Body of pancreas (tissue), 4 donors: Measurements from ENCODE around the gene STX16.

Source experiments
- CTCF ChIP-seq, 7 experiments: fragments of 450-650 bp in 4 of 7; fragments of 200-600 bp in 3 of 7; sonication (generic) in 3 of 7; IDR thresholded peaks; one replicate each; pipeline ENCODE4 v1.5.1; 2016 to 2019; ENCODE audit warnings: antibody characterized with exemption in 7 of 7
- POLR2A ChIP-seq, 3 donors: fragments of 450-650 bp; IDR thresholded peaks; one replicate each; pipeline ENCODE4 v1.6.1; 2016; ENCODE audit warnings: antibody characterized with exemption in 3 of 3, mild to moderate bottlenecking in 2 of 3

DNA sequence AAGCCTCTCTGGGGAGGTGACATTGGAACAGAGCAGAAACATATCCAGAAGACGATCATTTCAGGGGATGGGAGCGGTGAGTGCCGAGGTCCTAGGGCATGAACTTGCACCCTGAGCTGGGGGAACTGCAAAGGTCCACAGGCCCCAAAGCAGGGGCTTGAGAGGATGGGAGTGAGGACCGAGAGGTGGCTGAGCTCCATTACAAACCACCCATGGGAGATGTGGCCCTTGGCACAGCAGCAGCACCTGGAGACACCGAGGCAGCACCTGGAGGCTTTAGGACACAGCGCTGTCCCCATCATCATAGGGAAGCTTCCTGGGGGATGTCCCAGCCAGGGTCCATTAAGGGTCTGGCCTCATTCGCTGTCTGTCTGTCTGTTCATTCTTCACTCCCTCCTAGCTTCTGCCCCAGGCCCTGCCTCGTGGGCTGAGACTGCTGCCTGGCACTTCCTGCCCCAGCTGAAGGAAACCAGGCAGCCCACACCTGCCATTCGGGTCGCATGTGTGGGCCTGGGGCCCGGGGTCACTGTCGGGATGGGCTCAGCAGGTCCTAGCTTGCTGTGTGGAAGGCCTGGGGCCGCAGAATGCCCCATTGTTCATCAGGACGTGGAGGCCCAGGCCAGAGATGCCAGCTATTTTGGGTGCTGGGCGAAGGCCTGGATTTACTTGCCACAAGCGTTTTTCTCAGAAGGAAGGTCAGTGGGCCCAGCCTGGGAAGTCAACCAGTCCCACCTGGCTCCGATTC, 42.8 kb upstream of the STX16 start:
- TF ChIP-seq CTCF (IDR thresholded peaks at IDR 0.05): no peak
- TF ChIP-seq POLR2A (IDR thresholded peaks at IDR 0.05): no peak
